GM23338 (cell line): Measurements from ENCODE around the gene TBC1D5. TPM values are rescaled to one million over a fixed set of nuclear protein-coding genes. Genes with fewer than 3 reads are reported as not detected.

ENCODE experiments used
- ATAC-seq: fragments of 200-7000 bp; cut with Tn5 transposase; 3 replicates; pipeline ENCODE4 v1.9.1; 2020
- DNase-seq: peaks from one replicate; pipeline ENCODE4 v3.0.0-alpha.2; 2015; ENCODE audit warnings: low spot score
- H2AFZ ChIP-seq: fragments of 200-600 bp; sonication (generic); 2 replicates; pipeline ENCODE4 v1.8.0; 2016; ENCODE audit warnings: antibody characterized with exemption, mild to moderate bottlenecking, moderate library complexity
- H3F3A ChIP-seq: fragments of 200-600 bp; sonication (generic); replicated peaks from 2 replicates; pipeline ENCODE4 v1.8.0; 2017; ENCODE audit warnings: antibody characterized with exemption, mixed run types, low read depth
- H3K27ac ChIP-seq: fragments of 200-600 bp; sonication (generic); 2 replicates; pipeline ENCODE4 v1.6.1; 2016; ENCODE audit warnings: low read depth
- H3K27me3 ChIP-seq: fragments of 200-600 bp; sonication (generic); 2 replicates; pipeline ENCODE4 v1.8.0; 2016; ENCODE audit warnings: mild to moderate bottlenecking, mixed run types, moderate library complexity; ENCODE audit not compliant: insufficient read depth
- H3K36me3 ChIP-seq: fragments of 200-600 bp; sonication (generic); 2 replicates; pipeline ENCODE4 v1.8.0; 2016; ENCODE audit warnings: mild to moderate bottlenecking; ENCODE audit not compliant: insufficient read depth
- H3K4me1 ChIP-seq: fragments of 200-600 bp; sonication (generic); 2 replicates; pipeline ENCODE4 v1.8.0; 2016; ENCODE audit warnings: mild to moderate bottlenecking, moderate library complexity; ENCODE audit not compliant: insufficient read depth
- H3K4me2 ChIP-seq: fragments of 200-600 bp; sonication (generic); 2 replicates; pipeline ENCODE4 v1.7.1; 2017; ENCODE audit warnings: mixed run types
- H3K4me3 ChIP-seq: fragments of 200-600 bp; sonication (generic); 2 replicates; pipeline ENCODE4 v1.6.1; 2016; ENCODE audit warnings: mixed run types
- H3K79me2 ChIP-seq: fragments of 200-600 bp; sonication (generic); replicated peaks from 2 replicates; pipeline ENCODE4 v1.8.0; 2017; ENCODE audit warnings: mild to moderate bottlenecking; ENCODE audit not compliant: insufficient read depth
- H3K9me2 ChIP-seq: fragments of 200-600 bp; sonication (generic); 2 replicates; pipeline ENCODE4 v1.8.0; 2017; ENCODE audit not compliant: insufficient read depth
- H4K20me1 ChIP-seq: fragments of 200-600 bp; sonication (generic); replicated peaks from 2 replicates; pipeline ENCODE4 v1.8.0; 2017; ENCODE audit warnings: mild to moderate bottlenecking; ENCODE audit not compliant: insufficient read depth
- H3K27ac Mint-ChIP-seq: 2 replicates; pipeline ENCODE4 v1.8.0; 2020; ENCODE audit warnings: inconsistent platforms, mild to moderate bottlenecking, moderate library complexity, mixed read lengths
- H3K27me3 Mint-ChIP-seq: 3 replicates; pipeline ENCODE4 v1.8.0; 2022; ENCODE audit warnings: low read depth, mild to moderate bottlenecking, moderate library complexity, mixed read lengths, inconsistent platforms; ENCODE audit not compliant: insufficient read depth, poor library complexity
- H3K36me3 Mint-ChIP-seq: 3 replicates; pipeline ENCODE4 v1.8.0; 2021; ENCODE audit warnings: low read depth, mild to moderate bottlenecking, inconsistent platforms, moderate library complexity, mixed read lengths
- H3K4me1 Mint-ChIP-seq: 3 replicates; pipeline ENCODE4 v1.8.0; 2020; ENCODE audit warnings: mild to moderate bottlenecking, inconsistent platforms, mixed read lengths
- H3K4me3 Mint-ChIP-seq: 3 replicates; pipeline ENCODE4 v1.8.0; 2021; ENCODE audit warnings: moderate library complexity, mild to moderate bottlenecking, inconsistent platforms, mixed read lengths
- H3K9me3 Mint-ChIP-seq: 3 replicates; pipeline ENCODE4 v1.8.0; 2020; ENCODE audit warnings: moderate library complexity, mild to moderate bottlenecking, inconsistent platforms, mixed read lengths
- CREB1 ChIP-seq: fragments of 250-450 bp; sonication (Bioruptor Pico); IDR thresholded peaks from 2 replicates; pipeline ENCODE4 v1.5.0; 2020; ENCODE audit warnings: low read depth, mild to moderate bottlenecking, moderate library complexity
- CTCF ChIP-seq, 2 experiments: fragments of 200-600 bp in 1 of 2; sonication (generic) in 1 of 2; conservative IDR thresholded peaks; 2 replicates each; pipeline versions ENCODE4 v1.5.1 to v1.6.1; 2016 to 2017; ENCODE audit warnings: antibody characterized with exemption in 2 of 2, low read depth in 2 of 2, mild to moderate bottlenecking in 2 of 2, moderate library complexity in 1 of 2
- ETS1 ChIP-seq: IDR thresholded peaks from 2 replicates; pipeline ENCODE4 v1.6.1; 2016; ENCODE audit warnings: antibody characterized with exemption
- EZH2 ChIP-seq: fragments of 200-600 bp; sonication (generic); IDR thresholded peaks from one replicate; pipeline ENCODE4 v1.8.0; 2017; ENCODE audit warnings: antibody characterized with exemption, mild to moderate bottlenecking, low read depth; ENCODE audit not compliant: unreplicated experiment
- EZH2phosphoT487 ChIP-seq: fragments of 200-600 bp; sonication (generic); IDR thresholded peaks from one replicate; pipeline ENCODE4 v1.8.1; 2018; ENCODE audit warnings: antibody characterized with exemption; ENCODE audit not compliant: unreplicated experiment
- JUNB ChIP-seq: IDR thresholded peaks from one replicate; pipeline ENCODE4 v1.6.1; 2016; ENCODE audit warnings: antibody characterized with exemption; ENCODE audit not compliant: unreplicated experiment
- NANOG ChIP-seq: IDR thresholded peaks from 2 replicates; pipeline ENCODE4 v1.6.1; 2016; ENCODE audit warnings: antibody characterized with exemption, borderline replicate concordance
- POLR2AphosphoS5 ChIP-seq: IDR thresholded peaks from 2 replicates; pipeline ENCODE4 v1.6.1; 2016; ENCODE audit warnings: antibody characterized with exemption, low read depth
- REST ChIP-seq: IDR thresholded peaks from one replicate; pipeline ENCODE4 v1.6.1; 2018; ENCODE audit warnings: antibody characterized with exemption; ENCODE audit not compliant: unreplicated experiment
- STAT1 ChIP-seq: IDR thresholded peaks from one replicate; pipeline ENCODE4 v1.6.1; 2016; ENCODE audit warnings: antibody characterized with exemption; ENCODE audit not compliant: unreplicated experiment
- ZNF114 ChIP-seq: fragments of 250-450 bp; sonication (Bioruptor Pico); IDR thresholded peaks from 2 replicates; pipeline ENCODE4 v1.5.0; 2020; ENCODE audit warnings: mild to moderate bottlenecking, moderate library complexity
- ZNF331 ChIP-seq: fragments of 250-450 bp; sonication (Bioruptor Pico); IDR thresholded peaks from 2 replicates; pipeline ENCODE4 v1.5.0; 2020; ENCODE audit warnings: low read depth, mild to moderate bottlenecking, moderate library complexity
- ZNF462 ChIP-seq: fragments of 250-450 bp; sonication (Bioruptor Pico); IDR thresholded peaks from 2 replicates; pipeline ENCODE4 v1.5.0; 2020; ENCODE audit warnings: mild to moderate bottlenecking, moderate library complexity
- polyA plus RNA-seq: library from polyadenylated mRNA; unstranded; fragments of >200 nt; fragmentation: Nextera tagmentation; extraction: Ambion mirVana; gene quantifications from 2 replicates; pipeline ENCODE4 v1.2.1, GENCODE V29; 2016
- total RNA-seq: library from RNA; depleted of rRNA; stranded (reverse); fragments of >200 nt; shearing (Covaris generic); gene quantifications from 2 replicates; pipeline ENCODE4 v1.2.3, GENCODE V29; 2014

Gene TBC1D5
- total and polyA plus RNA-seq, 2 experiments from 2014 or later = 21.8 to 48.1 TPM

- Histone ChIP-seq H3K79me2 (no peaks in the 10 kb centered on the region), H4K20me1 (no peaks in the 10 kb centered on the region), H3F3A (no peaks in the 10 kb centered on the region), H3K36me3 (no peaks in the 10 kb centered on the region), H3K4me1 (peaks cover 2% of the 10 kb centered on the region; the same call in 1 of the 2 replicates), H3K4me2 (no peak overlapping the region), H3K27ac (no peak overlapping the region), H3K4me3 (no peak overlapping the region), H3K27me3 (no peaks in the 10 kb centered on the region), H2AFZ (no peak overlapping the region), H3K9me2 (no peaks in the 10 kb centered on the region)
- TF ChIP-seq ZNF462 (CRISPR knock-in tag) (no peak), POLR2AphosphoS5 (no peak), ZNF114 (no peak), EZH2phosphoT487 (no peak), REST (no peak), CREB1 (CRISPR knock-in tag) (no peak), JUNB (no peak), NANOG (no peak), STAT1 (no peak), ETS1 (no peak), CTCF (conservative IDR thresholded peaks at IDR 0.05; ENCODE audit: low read depth in 2 of 2) (no peak), ZNF331 (CRISPR knock-in tag) (no peak), EZH2 (no peak)
- Mint-ChIP-seq H3K36me3 (peaks cover 13% of the 10 kb centered on the region), H3K4me3 (no peak overlapping the region), H3K4me1 (peaks cover 2% of the 10 kb centered on the region; the same call in 2 of the 3 replicates), H3K9me3 (no peaks in the 10 kb centered on the region), H3K27ac (no peak overlapping the region), H3K27me3 (peaks cover 10% of the 10 kb centered on the region)
- no peak for ATAC-seq
- no peak for DNase-seq
Observed at GRCh38 chr3:17149076-17149475, 593.4 kb downstream of the TBC1D5 start.
